ENCODE data around the gene MZF1. TPM values are rescaled to one million over a fixed set of nuclear protein-coding genes. Genes with fewer than 3 reads are reported as not detected.

MZF1 gene
- total RNA-seq, 1 donor from 2014 or later, result 30.9 TPM

GRCh38 chr19:58556622-58557220 lies 16.4 kb downstream of the MZF1 start:
- Mint-ChIP-seq H3K4me3 (ENCODE audit: unreplicated experiment) (peak overlapping the region; percentile 97), H3K27me3 (ENCODE audit: unreplicated experiment) (no peaks in the 10 kb centered on the region), H3K9me3 (ENCODE audit: unreplicated experiment) (no peaks in the 10 kb centered on the region), H3K27ac (ENCODE audit: unreplicated experiment) (peak overlapping the region; percentile 98), H3K36me3 (ENCODE audit: unreplicated experiment) (peaks cover 25% of the 10 kb centered on the region), H3K4me1 (ENCODE audit: unreplicated experiment) (peaks cover 47% of the 10 kb centered on the region)
- no peak for TF ChIP-seq CTCF (IDR thresholded peaks at IDR 0.05)
- DNase-seq (ENCODE audit: extremely low spot score, unreplicated experiment), result no peak

GRCh38 chr19:58555920-58556621 lies 17.1 kb downstream of the MZF1 start:
- DNase-seq (ENCODE audit: extremely low spot score, unreplicated experiment), result no peak
- H3K4me3 Mint-ChIP-seq (ENCODE audit: unreplicated experiment), result peak overlapping the region; percentile 97
- H3K4me1 Mint-ChIP-seq (ENCODE audit: unreplicated experiment), result peaks cover 47% of the 10 kb centered on the region

DNA sequence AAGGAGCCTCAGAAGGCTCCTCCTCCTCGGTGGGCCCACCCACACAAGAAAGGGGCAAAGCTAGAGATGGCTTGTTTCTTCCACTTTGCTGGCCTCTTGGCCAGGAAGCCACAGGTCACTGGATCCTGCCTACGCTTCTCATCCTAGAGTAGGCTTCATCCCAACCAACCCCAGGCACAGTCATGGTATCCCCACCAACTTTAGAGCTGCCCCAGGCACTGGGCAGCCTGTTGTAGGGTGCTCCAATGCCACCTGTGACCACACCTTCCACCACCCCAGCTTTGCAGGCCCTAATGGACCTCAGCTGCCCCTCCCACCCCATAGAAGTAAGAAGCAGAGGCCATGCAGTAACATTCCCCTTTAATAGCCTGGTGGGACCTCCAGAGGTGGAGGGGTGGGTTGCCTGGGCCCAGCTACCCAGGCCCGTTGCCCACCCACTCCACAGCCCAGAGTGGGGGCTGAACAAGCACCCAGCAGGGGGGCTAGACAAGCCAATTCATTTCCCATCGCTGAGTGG lies 17.7 kb downstream of the MZF1 start:
- DNase-seq (ENCODE audit: extremely low spot score, unreplicated experiment), result no peak
- Mint-ChIP-seq H3K4me3 (ENCODE audit: unreplicated experiment) (peak overlapping the region; percentile 92), H3K36me3 (ENCODE audit: unreplicated experiment) (peaks cover 29% of the 10 kb centered on the region), H3K4me1 (ENCODE audit: unreplicated experiment) (peaks cover 46% of the 10 kb centered on the region), H3K27ac (ENCODE audit: unreplicated experiment) (peak overlapping the region; percentile 98), H3K9me3 (ENCODE audit: unreplicated experiment) (no peaks in the 10 kb centered on the region), H3K27me3 (ENCODE audit: unreplicated experiment) (no peaks in the 10 kb centered on the region)
- TF ChIP-seq CTCF (IDR thresholded peaks at IDR 0.05), result no peak

More at GRCh38 chr19:58555920-58556621, 17.1 kb downstream of the MZF1 start:
- peak overlapping the region; percentile 98 for H3K27ac Mint-ChIP-seq (ENCODE audit: unreplicated experiment)
- no peaks in the 10 kb centered on the region for H3K9me3 Mint-ChIP-seq (ENCODE audit: unreplicated experiment)
- no peaks in the 10 kb centered on the region for H3K27me3 Mint-ChIP-seq (ENCODE audit: unreplicated experiment)
- H3K36me3 Mint-ChIP-seq (ENCODE audit: unreplicated experiment), result peaks cover 26% of the 10 kb centered on the region
- no peak for TF ChIP-seq CTCF (IDR thresholded peaks at IDR 0.05)

DNA sequence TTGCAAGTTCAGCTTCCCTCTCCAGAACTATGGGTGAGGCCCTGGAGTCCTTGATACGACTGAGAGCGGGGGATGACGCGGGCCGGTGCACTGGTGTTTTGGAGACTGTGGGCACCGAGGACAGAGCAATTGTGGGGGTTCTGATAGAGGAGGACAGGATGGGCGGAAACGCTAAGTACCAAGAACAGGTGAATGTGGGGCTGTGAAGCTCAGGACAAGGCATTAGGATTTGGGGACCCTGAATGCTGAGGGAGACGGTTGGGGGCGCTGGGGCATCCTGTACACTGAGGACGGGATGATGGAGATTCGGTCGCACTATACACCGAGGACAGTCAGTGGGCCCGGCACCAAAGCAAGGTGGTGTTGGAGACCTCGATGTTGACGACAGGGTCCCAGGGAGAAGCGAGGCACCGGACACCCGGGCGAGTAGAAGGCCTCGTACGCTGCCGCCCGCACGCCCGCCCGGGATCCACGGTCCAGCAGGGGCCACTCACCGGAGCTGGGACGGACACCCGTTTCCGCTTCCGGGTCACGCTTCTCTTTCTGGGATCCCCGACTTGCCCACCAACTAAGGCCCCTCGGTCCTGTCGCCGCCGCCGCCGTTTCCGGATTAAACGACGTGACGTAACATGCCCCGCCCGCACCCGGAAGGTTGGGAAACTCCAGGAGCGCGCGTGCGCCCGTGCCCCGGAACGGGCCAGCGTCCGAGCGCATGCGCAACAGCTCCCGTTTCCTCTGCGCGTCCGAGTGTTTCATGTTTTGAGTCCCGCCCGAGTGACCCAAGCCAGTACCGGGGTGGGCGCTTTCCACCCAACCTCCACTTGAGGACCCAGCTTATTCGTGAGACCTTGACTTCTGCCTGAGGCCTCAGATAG lies 18.4 kb downstream of the MZF1 start, which contains the start of gene CHMP2A:
CHMP2A (minus strand) TSS at position 612 of the 875 bp plus-strand sequence. CDS start 893 bp downstream, outside the sequence.
- no peaks in the 10 kb centered on the region for H3K27me3 Mint-ChIP-seq (ENCODE audit: unreplicated experiment)
- peak; percentile 99 for DNase-seq (ENCODE audit: extremely low spot score, unreplicated experiment)
- peaks cover 42% of the 10 kb centered on the region for H3K4me1 Mint-ChIP-seq (ENCODE audit: unreplicated experiment)
- H3K27ac Mint-ChIP-seq (ENCODE audit: unreplicated experiment), result peak within 1 kb of the TSS; percentile 98
- peaks cover 29% of the 10 kb centered on the region for H3K36me3 Mint-ChIP-seq (ENCODE audit: unreplicated experiment)
- H3K9me3 Mint-ChIP-seq (ENCODE audit: unreplicated experiment), result no peaks in the 10 kb centered on the region
- peak within 1 kb of the TSS; percentile 92 for H3K4me3 Mint-ChIP-seq (ENCODE audit: unreplicated experiment)
- TF ChIP-seq CTCF (IDR thresholded peaks at IDR 0.05), result no peak
